CD4-positive, alpha-beta T cell treated with Interleukin-10 for 1 hour (primary cell): ENCODE data around the gene CSAG1.
"Not testable (repeated sequence)": the region's sequence is repeated elsewhere in the genome, so short reads cannot be mapped to it uniquely, and the experiment has no call there.

Source experiments
- DNase-seq: peaks from one replicate; pipeline ENCODE4 v3.0.0-alpha.2; 2020

CSAG1 gene

GRCh38 chrX:152733261-152733975 lies at the start of gene CSAG1, which contains the start of gene MAGEA12:
CSAG1 (minus strand) TSS chrX:152733721; CDS start chrX:152732460, 1,261 bp downstream.
MAGEA12 (plus strand) TSS chrX:152733757; CDS start chrX:152736162, 2,405 bp downstream.
- DNase-seq: no peak

- DNase-seq: not testable (repeated sequence)
Observed at GRCh38 chrX:152769549-152770289, 36.2 kb upstream of the CSAG1 start, which contains the start of gene MAGEA6. MAGEA6 (minus strand) TSS chrX:152769689; CDS start chrX:152767650, 2,039 bp downstream.

- DNase-seq: not testable (repeated sequence)
Observed at GRCh38 chrX:152766562-152766961, 33.0 kb upstream of the CSAG1 start.

- not testable (repeated sequence) for DNase-seq
Observed at GRCh38 chrX:152761582-152761981, 28.1 kb upstream of the CSAG1 start.

GRCh38 chrX:152759544-152759943 lies 26.0 kb upstream of the CSAG1 start:
- DNase-seq: not testable (repeated sequence)

- not testable (repeated sequence) for DNase-seq
Observed at GRCh38 chrX:152758918-152759317, 25.4 kb upstream of the CSAG1 start, which contains the start of gene CSAG3. CSAG3 (plus strand) TSS chrX:152759218.

- DNase-seq: not testable (repeated sequence)
Observed at GRCh38 chrX:152754871-152755270, 21.4 kb upstream of the CSAG1 start.

GRCh38 chrX:152753686-152754650 lies 20.4 kb upstream of the CSAG1 start, which contains the start of gene MAGEA2:
MAGEA2 (minus strand) TSS chrX:152753842; CDS start chrX:152751363, 2,479 bp downstream.
- not testable (repeated sequence) for DNase-seq

- no peak for DNase-seq
Observed at GRCh38 chrX:152738560-152738959, 5.0 kb upstream of the CSAG1 start.

- not testable (repeated sequence) for DNase-seq
Observed at GRCh38 chrX:152736528-152736927, 3.0 kb upstream of the CSAG1 start.

GRCh38 chrX:152735860-152736511 lies 2.5 kb upstream of the CSAG1 start:
- DNase-seq: no peak

GRCh38 chrX:152735101-152735500 lies 1.6 kb upstream of the CSAG1 start:
- DNase-seq: no peak

GRCh38 chrX:152734143-152734858 lies 780 bp upstream of the CSAG1 start:
- not testable (repeated sequence) for DNase-seq

- DNase-seq: no peak
Observed at GRCh38 chrX:152725409-152725808, 8.1 kb downstream of the CSAG1 start.

GRCh38 chrX:152713815-152714787 lies 19.4 kb downstream of the CSAG1 start, which contains the start of gene MAGEA2B:
MAGEA2B (plus strand) TSS chrX:152714628; CDS start chrX:152717107, 2,479 bp downstream.
- DNase-seq: not testable (repeated sequence)

GRCh38 chrX:152713195-152713594 lies 20.3 kb downstream of the CSAG1 start:
- not testable (repeated sequence) for DNase-seq

- not testable (repeated sequence) for DNase-seq
Observed at GRCh38 chrX:152709173-152709572, 24.3 kb downstream of the CSAG1 start, which contains the start of gene CSAG2. CSAG2 (minus strand) TSS chrX:152709273; CDS start chrX:152709112, 161 bp downstream.

GRCh38 chrX:152706500-152706899 lies 27.0 kb downstream of the CSAG1 start:
- DNase-seq: not testable (repeated sequence)

GRCh38 chrX:152700390-152700789 lies 33.1 kb downstream of the CSAG1 start:
- not testable (repeated sequence) for DNase-seq
